Measurements from ENCODE around the gene LKAAEAR1. TPM values are rescaled to one million over a fixed set of nuclear protein-coding genes. Genes with fewer than 3 reads are reported as not detected.

Gene LKAAEAR1
- total RNA-seq, 2 experiments from 2014 or later = not detected

DNA sequence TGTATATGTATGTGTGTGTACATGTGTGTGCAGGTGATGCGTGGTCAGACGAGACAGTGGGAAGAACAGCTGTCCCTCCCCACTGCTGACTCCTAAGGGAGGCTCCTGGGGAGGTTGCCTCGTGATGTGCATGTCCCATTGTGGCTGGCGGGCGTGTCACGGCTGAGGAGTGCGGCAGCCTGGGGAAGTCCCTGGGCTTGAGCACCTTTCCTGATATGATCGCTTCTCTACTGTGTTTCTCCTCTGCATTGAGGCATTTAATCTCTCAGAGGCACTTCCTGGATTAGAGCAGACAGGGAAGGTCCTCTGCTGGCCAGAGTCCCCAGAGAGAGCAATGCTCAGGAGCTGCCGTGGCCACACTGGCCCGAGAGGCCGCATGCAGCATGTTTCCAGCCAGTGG is 11.7 kb upstream of the LKAAEAR1 start:
- H3K27ac ChIP-seq (ENCODE audit: low read depth, low read length, poor library complexity, severe bottlenecking) = no peak overlapping the region
- H3K36me3 ChIP-seq (ENCODE audit: insufficient read depth, low read length) = no peaks in the 10 kb centered on the region
- TF ChIP-seq, protein P1, sequence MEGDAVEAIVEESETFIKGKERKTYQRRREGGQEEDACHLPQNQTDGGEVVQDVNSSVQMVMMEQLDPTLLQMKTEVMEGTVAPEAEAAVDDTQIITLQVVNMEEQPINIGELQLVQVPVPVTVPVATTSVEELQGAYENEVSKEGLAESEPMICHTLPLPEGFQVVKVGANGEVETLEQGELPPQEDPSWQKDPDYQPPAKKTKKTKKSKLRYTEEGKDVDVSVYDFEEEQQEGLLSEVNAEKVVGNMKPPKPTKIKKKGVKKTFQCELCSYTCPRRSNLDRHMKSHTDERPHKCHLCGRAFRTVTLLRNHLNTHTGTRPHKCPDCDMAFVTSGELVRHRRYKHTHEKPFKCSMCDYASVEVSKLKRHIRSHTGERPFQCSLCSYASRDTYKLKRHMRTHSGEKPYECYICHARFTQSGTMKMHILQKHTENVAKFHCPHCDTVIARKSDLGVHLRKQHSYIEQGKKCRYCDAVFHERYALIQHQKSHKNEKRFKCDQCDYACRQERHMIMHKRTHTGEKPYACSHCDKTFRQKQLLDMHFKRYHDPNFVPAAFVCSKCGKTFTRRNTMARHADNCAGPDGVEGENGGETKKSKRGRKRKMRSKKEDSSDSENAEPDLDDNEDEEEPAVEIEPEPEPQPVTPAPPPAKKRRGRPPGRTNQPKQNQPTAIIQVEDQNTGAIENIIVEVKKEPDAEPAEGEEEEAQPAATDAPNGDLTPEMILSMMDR (conservative IDR thresholded peaks at IDR 0.05; ENCODE audit: low read length) = no peak
- TF ChIP-seq EZH2phosphoT487 (IDR thresholded peaks at IDR 0.05; ENCODE audit: borderline replicate concordance, low read depth, low read length) = no peak
- H3K4me3 ChIP-seq (ENCODE audit: low read depth, low read length, poor library complexity, severe bottlenecking) = no peak overlapping the region
- H4K20me1 ChIP-seq (ENCODE audit: insufficient read depth, low read length) = no peaks in the 10 kb centered on the region
- no peak for DNase-seq (ENCODE audit: low spot score)
- H3K9me3 ChIP-seq (ENCODE audit: low read length) = no peaks in the 10 kb centered on the region
- ChIA-PET POLR2A (no interaction called here), CTCF (ENCODE audit: unreplicated experiment) (no interaction called here)
- H3K4me1 ChIP-seq (ENCODE audit: insufficient read depth, low read length, poor library complexity, severe bottlenecking) = peaks cover 22% of the 10 kb centered on the region
- H2AFZ ChIP-seq (ENCODE audit: low read length) = no peak overlapping the region
- intact Hi-C loops (cut with micrococcal nuclease; ENCODE audit: unreplicated experiment) = no loop called here
- no TSS peak for BruUV-seq (replicated peaks)
- no peak overlapping the region for H3K4me2 ChIP-seq (ENCODE audit: low read length)
- H3K79me2 ChIP-seq (ENCODE audit: insufficient read depth, low read depth, low read length) = no peaks in the 10 kb centered on the region
- H3K9me2 ChIP-seq (ENCODE audit: insufficient read depth, low read length) = no peaks in the 10 kb centered on the region

DNA sequence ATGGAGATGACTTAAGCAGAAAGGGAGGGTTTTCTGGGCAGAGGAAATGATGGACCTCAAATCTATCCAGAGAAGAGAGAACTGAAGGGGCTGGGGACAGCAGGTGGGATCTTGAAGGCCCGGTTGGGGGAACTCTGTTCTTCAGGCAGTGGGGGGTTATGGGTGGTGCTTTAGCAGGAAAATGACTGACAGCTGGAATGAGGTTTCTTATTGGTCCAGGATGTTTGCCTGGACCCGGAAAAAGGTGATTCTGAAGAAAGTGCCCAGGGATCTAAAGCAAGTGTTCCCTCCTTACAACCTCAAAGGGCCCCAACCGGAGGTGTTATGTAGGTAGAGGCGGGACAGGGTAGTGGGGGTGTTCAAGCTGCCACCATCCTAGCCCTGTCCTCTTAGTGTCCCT is 11.3 kb upstream of the LKAAEAR1 start:
- Histone ChIP-seq H2AFZ (ENCODE audit: low read length) (no peak overlapping the region), H3K4me1 (ENCODE audit: insufficient read depth, low read length, poor library complexity, severe bottlenecking) (peaks cover 17% of the 10 kb centered on the region), H3K36me3 (ENCODE audit: insufficient read depth, low read length) (no peaks in the 10 kb centered on the region), H3K9me3 (ENCODE audit: low read length) (no peaks in the 10 kb centered on the region), H3K9me2 (ENCODE audit: insufficient read depth, low read length) (no peaks in the 10 kb centered on the region), H3K27ac (ENCODE audit: low read depth, low read length, poor library complexity, severe bottlenecking) (no peak overlapping the region), H3K4me2 (ENCODE audit: low read length) (no peak overlapping the region), H4K20me1 (ENCODE audit: insufficient read depth, low read length) (no peaks in the 10 kb centered on the region), H3K4me3 (ENCODE audit: low read depth, low read length, poor library complexity, severe bottlenecking) (no peak overlapping the region), H3K79me2 (ENCODE audit: insufficient read depth, low read depth, low read length) (no peaks in the 10 kb centered on the region)
- ChIA-PET CTCF (ENCODE audit: unreplicated experiment) (no interaction called here), POLR2A (no interaction called here)
- intact Hi-C loops (cut with micrococcal nuclease; ENCODE audit: unreplicated experiment) = no loop called here
- no peak for DNase-seq (ENCODE audit: low spot score)
- TF ChIP-seq, protein P1 (conservative IDR thresholded peaks at IDR 0.05; ENCODE audit: low read length) = no peak
- no peak for TF ChIP-seq EZH2phosphoT487 (IDR thresholded peaks at IDR 0.05; ENCODE audit: borderline replicate concordance, low read depth, low read length)
- BruUV-seq (replicated peaks) = no TSS peak

DNA sequence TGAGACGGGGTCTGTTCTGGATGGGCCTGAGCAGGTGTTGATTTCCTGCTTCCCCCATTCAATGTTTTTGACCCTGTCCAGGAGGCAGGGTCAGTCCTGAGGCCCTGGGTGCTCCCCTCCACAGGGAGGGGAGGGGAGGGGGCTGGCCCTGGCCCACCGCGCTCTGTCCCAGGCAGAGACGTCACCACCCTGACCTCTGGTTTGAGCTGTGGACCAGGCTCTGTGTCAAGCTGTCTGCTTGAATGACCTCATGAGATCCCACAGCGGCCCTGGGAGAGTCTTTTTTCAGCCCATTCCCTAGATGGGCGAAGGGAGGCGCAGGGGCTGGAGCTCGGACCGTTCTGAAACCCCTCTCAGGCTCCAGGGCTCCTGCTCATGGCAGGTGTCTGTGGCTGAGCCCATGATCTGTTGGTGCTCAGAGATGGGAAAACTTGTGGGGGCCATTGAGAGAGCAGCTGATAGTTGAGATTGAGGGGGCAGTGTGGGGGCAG is 8.9 kb upstream of the LKAAEAR1 start:
- Histone ChIP-seq H3K4me1 (ENCODE audit: insufficient read depth, low read length, poor library complexity, severe bottlenecking) (peaks cover 4% of the 10 kb centered on the region), H3K27ac (ENCODE audit: low read depth, low read length, poor library complexity, severe bottlenecking) (no peak overlapping the region), H4K20me1 (ENCODE audit: insufficient read depth, low read length) (no peaks in the 10 kb centered on the region), H3K9me3 (ENCODE audit: low read length) (no peaks in the 10 kb centered on the region), H3K4me2 (ENCODE audit: low read length) (no peak overlapping the region), H3K79me2 (ENCODE audit: insufficient read depth, low read depth, low read length) (no peaks in the 10 kb centered on the region), H2AFZ (ENCODE audit: low read length) (no peak overlapping the region), H3K36me3 (ENCODE audit: insufficient read depth, low read length) (no peaks in the 10 kb centered on the region), H3K4me3 (ENCODE audit: low read depth, low read length, poor library complexity, severe bottlenecking) (no peak overlapping the region), H3K9me2 (ENCODE audit: insufficient read depth, low read length) (no peaks in the 10 kb centered on the region)
- intact Hi-C loops (cut with micrococcal nuclease; ENCODE audit: unreplicated experiment) = no loop called here
- no peak for TF ChIP-seq EZH2phosphoT487 (IDR thresholded peaks at IDR 0.05; ENCODE audit: borderline replicate concordance, low read depth, low read length)
- TF ChIP-seq, protein P1 (conservative IDR thresholded peaks at IDR 0.05; ENCODE audit: low read length) = no peak
- CTCF ChIA-PET (ENCODE audit: unreplicated experiment) = no interaction called here
- DNase-seq (ENCODE audit: low spot score) = no peak
- POLR2A ChIA-PET = no interaction called here
- no TSS peak for BruUV-seq (replicated peaks)

Data from OCI-LY7 (cell line).